Common myeloid progenitor, CD34-positive (primary cell): Measurements from ENCODE around the gene AUP1.

Source experiments
- CTCF ChIA-PET: fragments of 350-600 bp; sonication (Branson Sonifier 250); formaldehyde crosslinking; loops from one replicate; lab custom pipeline; 2021; ENCODE audit warnings: antibody characterized with exemption; lab: Charles Lee
- POLR2A ChIA-PET: fragments of 350-600 bp; sonication (Branson Sonifier 250); formaldehyde crosslinking; loops from one replicate; lab custom pipeline; 2021; ENCODE audit warnings: antibody characterized with exemption; lab: Charles Lee
- DNase-seq, 3 donors: peaks; one replicate each; pipeline versions ENCODE4 v3.0.0 to v3.0.0-alpha.2; 2013
- H3K27ac ChIP-seq, 2 experiments: 1 replicate in 1 of 2; 2 replicates in 1 of 2; pipeline ENCODE4 v1.7.0; 2013; ENCODE audit warnings: inconsistent platforms in 2 of 2, low read length in 2 of 2, mild to moderate bottlenecking in 2 of 2, low read depth in 1 of 2, moderate library complexity in 1 of 2; ENCODE audit not compliant: severe bottlenecking in 2 of 2, insufficient read depth in 1 of 2, poor library complexity in 1 of 2
- H3K27me3 ChIP-seq, 5 experiments: replicated peaks in 2 of 5; 1 replicate in 3 of 5; 2 replicates in 2 of 5; pipeline versions ENCODE4 v1.6.1 to v1.7.0; 2013; ENCODE audit warnings: low read length in 4 of 5, mild to moderate bottlenecking in 2 of 5, moderate library complexity in 2 of 5, inconsistent platforms in 1 of 5; ENCODE audit not compliant: insufficient read depth in 5 of 5, control insufficient read depth in 4 of 5
- H3K36me3 ChIP-seq, 4 experiments: 1 replicate in 2 of 4; 2 replicates in 2 of 4; pipeline versions ENCODE4 v1.6.1 to v1.7.0; 2013; ENCODE audit warnings: low read length in 3 of 4, control low read depth in 1 of 4, mild to moderate bottlenecking in 1 of 4; ENCODE audit not compliant: control insufficient read depth in 4 of 4, insufficient read depth in 4 of 4
- H3K4me1 ChIP-seq, 4 experiments: 1 replicate in 3 of 4; 2 replicates in 1 of 4; pipeline versions ENCODE4 v1.6.1 to v1.7.1; 2013; ENCODE audit warnings: low read length in 3 of 4, mild to moderate bottlenecking in 3 of 4, control low read depth in 1 of 4, inconsistent platforms in 1 of 4, moderate library complexity in 1 of 4; ENCODE audit not compliant: control insufficient read depth in 4 of 4, insufficient read depth in 4 of 4; ENCODE audit errors: control extremely low read depth in 1 of 4
- H3K4me3 ChIP-seq, 7 experiments: 1 replicate in 4 of 7; 2 replicates in 3 of 7; pipeline versions ENCODE4 v1.5.1 to v1.7.0; 2013; ENCODE audit warnings: mild to moderate bottlenecking in 7 of 7, low read length in 6 of 7, moderate library complexity in 6 of 7, inconsistent platforms in 2 of 7, low read depth in 2 of 7, control low read depth in 1 of 7; ENCODE audit not compliant: insufficient read depth in 4 of 7, control insufficient read depth in 1 of 7; ENCODE audit errors: extremely low read depth in 1 of 7
- H3K9me3 ChIP-seq, 5 experiments: 1 replicate in 4 of 5; 2 replicates in 1 of 5; pipeline versions ENCODE4 v1.6.1 to v1.7.1; 2013; ENCODE audit warnings: low read length in 4 of 5, mild to moderate bottlenecking in 2 of 5, inconsistent platforms in 1 of 5, low read depth in 1 of 5, moderate library complexity in 1 of 5; ENCODE audit not compliant: control insufficient read depth in 4 of 5, insufficient read depth in 2 of 5; ENCODE audit errors: control extremely low read depth in 1 of 5
- WGBS: methylation state at CpG from one replicate; pipeline ENCODE4 v1.1.5; 2013; ENCODE audit not compliant: insufficient coverage; 5-methylcytosine and 5-hydroxymethylcytosine counted together

Gene AUP1

DNA sequence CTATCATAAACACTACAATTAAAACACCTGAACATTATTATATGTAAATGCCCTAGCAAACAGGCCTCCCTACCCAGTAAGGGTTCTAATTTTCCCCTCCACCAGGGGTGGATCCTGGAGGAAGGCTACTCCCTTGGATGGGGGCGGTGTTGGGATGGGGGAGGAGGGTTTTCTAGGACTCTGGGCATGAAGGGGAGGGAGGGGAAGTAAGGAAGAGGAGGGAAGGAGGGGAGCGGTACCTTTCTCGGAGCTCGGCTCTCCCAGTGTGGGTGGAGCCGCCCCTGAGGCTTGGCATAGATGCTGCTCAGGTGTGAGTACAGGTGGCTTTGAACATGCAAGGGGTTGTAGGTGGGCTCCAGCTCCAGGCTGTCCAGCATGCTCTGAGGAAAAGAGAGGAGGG, 30.4 kb upstream of the AUP1 start:
- H3K4me1 ChIP-seq = peaks cover 0 to 69% (median 29%) of the 10 kb centered on the region in 4 experiments
- no peak overlapping the region for H3K4me3 ChIP-seq
- ChIA-PET POLR2A (no interaction called here), CTCF (interaction anchor here (0.7 to 6.1 kb wide), 5 partner anchors 8 to 28 kb away, joined by 3 to 35 read pairs (median 23); no protein-coding TSS in a partner anchor)
- no peaks in the 10 kb centered on the region for H3K27me3 ChIP-seq
- peaks cover 0 to 28% (median 11%) of the 10 kb centered on the region in 4 experiments for H3K36me3 ChIP-seq
- no peak overlapping the region for H3K27ac ChIP-seq
- no peaks in the 10 kb centered on the region for H3K9me3 ChIP-seq
- DNase-seq = no peak
- 93% methylated on average over 3 of the region's 5 CpGs for WGBS

DNA sequence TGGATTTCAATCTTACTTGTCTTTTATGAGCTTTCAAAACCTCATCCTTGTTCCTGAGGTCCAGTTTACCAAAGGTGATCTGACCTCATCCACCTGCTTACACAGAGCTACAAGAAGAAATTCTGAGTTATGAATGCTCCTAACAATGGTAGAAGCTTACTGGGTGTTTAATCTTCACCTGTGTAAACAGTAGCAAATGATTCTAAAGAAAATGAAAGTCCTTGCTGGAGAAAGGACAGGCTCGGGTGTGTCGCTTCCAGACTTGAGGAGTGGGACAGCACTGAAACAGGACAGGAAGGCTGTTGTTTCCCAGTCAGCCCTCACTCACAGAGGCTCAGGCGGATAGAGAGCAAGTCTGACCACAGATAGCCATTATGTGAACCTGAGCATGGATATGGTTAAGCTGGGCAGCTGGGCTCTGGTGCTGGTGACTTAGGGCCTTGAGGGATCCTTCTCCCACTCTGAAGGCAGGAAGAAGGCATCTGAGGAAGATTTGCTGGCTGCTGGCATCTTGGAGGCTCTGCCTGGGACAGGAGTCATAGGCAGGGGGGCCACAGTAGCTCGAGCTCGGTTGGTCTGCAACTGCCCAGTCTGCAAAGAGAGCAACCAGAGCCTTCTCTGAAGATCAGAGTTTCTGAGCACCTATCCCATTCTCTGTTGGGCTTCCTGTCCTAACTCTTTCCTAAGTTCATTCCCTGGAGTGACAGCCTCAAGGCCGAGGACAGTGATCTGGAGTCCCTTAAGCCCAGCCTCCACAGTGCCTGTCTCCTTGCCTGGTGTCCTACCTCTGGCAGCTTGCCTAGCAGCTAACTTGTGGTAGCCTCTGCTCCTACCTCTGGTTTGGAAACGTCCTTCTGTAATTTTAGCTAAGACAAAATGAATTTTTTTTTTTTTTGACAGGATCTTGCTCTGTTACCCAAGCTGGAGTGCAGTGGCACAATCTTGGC, 29.1 kb upstream of the AUP1 start:
- H3K36me3 ChIP-seq = peaks cover 0 to 28% (median 11%) of the 10 kb centered on the region in 4 experiments
- H3K27ac ChIP-seq = no peak overlapping the region
- no peak for DNase-seq
- ChIA-PET CTCF (interaction anchor here (0.5 to 6.1 kb wide), 8 partner anchors 10 to 95 kb away, joined by 3 to 35 read pairs (median 5); no protein-coding TSS in a partner anchor), POLR2A (interaction anchor here (1.3 kb wide), 1 partner anchor 8 kb away, joined by 3 read pairs; no protein-coding TSS in a partner anchor)
- WGBS = 98% methylated on average over 5 of the region's 7 CpGs
- H3K27me3 ChIP-seq = no peaks in the 10 kb centered on the region
- peaks cover 0 to 74% (median 33%) of the 10 kb centered on the region in 4 experiments for H3K4me1 ChIP-seq
- H3K4me3 ChIP-seq = no peak overlapping the region
- H3K9me3 ChIP-seq = no peaks in the 10 kb centered on the region

DNA sequence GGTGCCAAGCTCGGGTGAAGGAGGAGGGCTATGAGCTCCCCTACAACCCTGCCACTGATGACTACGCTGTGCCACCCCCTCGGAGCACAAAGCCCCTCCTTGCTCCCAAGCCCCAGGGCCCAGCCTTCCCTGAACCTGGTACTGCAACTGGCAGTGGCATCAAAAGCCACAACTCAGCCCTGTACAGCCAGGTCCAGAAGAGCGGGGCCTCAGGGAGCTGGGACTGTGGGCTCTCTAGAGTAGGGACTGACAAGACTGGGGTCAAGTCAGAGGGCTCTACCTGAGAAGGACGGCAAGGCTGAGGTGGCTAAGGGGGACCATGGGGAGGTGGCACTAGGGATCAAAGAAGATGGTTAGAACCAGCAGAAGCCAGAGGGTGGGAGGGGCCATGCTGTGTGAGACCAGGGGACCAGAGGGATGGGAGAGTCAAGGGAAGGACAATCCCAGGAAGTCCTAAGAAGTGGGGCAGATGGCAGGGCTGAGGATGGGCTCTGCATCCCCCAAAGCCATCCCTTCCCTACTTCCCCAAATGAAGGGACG, 27.4 kb upstream of the AUP1 start:
- H3K27me3 ChIP-seq = no peaks in the 10 kb centered on the region
- POLR2A ChIA-PET = interaction anchor here (1.3 kb wide), 1 partner anchor 10 kb away, joined by 3 read pairs; no protein-coding TSS in a partner anchor
- H3K4me3 ChIP-seq = no peak overlapping the region
- H3K27ac ChIP-seq = no peak overlapping the region
- H3K4me1 ChIP-seq = peaks cover 0 to 81% (median 38%) of the 10 kb centered on the region in 4 experiments
- CTCF ChIA-PET = interaction anchor here (1.1 to 6.1 kb wide), 5 partner anchors 11 to 31 kb away, joined by 3 to 35 read pairs (median 23); no protein-coding TSS in a partner anchor
- no peak for DNase-seq
- H3K36me3 ChIP-seq = peaks cover 0 to 28% (median 11%) of the 10 kb centered on the region in 4 experiments
- H3K9me3 ChIP-seq = no peaks in the 10 kb centered on the region
- 100% methylated on average over 3 of the region's 6 CpGs for WGBS

DNA sequence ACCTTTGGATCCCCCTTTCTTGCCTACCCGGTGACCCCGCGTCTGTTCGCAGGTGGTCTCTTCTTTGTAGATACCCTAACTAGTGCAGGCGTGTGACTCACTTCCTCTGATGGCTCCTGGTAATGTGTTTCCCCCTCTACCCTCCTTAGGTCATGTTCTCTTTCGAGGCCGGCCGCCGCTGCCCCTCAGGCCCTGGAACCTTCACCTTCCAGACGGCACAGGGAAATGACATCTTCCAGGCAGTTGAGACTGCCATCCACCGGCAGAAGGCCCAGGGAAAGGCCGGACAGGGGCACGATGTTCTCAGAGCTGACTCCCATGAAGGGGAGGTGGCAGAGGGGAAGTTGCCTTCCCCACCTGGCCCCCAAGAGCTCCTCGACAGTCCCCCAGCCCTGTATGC, 26.7 kb upstream of the AUP1 start:
- Histone ChIP-seq H3K4me1 (peaks cover 0 to 77% (median 39%) of the 10 kb centered on the region in 4 experiments), H3K4me3 (peak overlapping the region in 3 of 7 experiments; percentile 93 to 97 (median 96)), H3K27me3 (no peaks in the 10 kb centered on the region), H3K36me3 (peaks cover 0 to 29% (median 11%) of the 10 kb centered on the region in 4 experiments), H3K9me3 (no peaks in the 10 kb centered on the region), H3K27ac (no peak overlapping the region)
- 94% methylated on average over 11 of the region's 14 CpGs for WGBS
- DNase-seq = peak in 1 of 3 donors; percentile 48
- CTCF ChIA-PET = interaction anchor here (4.8 to 6.1 kb wide), 2 partner anchors 20 to 32 kb away, joined by 35 read pairs; no protein-coding TSS in a partner anchor
- POLR2A ChIA-PET = no interaction called here

DNA sequence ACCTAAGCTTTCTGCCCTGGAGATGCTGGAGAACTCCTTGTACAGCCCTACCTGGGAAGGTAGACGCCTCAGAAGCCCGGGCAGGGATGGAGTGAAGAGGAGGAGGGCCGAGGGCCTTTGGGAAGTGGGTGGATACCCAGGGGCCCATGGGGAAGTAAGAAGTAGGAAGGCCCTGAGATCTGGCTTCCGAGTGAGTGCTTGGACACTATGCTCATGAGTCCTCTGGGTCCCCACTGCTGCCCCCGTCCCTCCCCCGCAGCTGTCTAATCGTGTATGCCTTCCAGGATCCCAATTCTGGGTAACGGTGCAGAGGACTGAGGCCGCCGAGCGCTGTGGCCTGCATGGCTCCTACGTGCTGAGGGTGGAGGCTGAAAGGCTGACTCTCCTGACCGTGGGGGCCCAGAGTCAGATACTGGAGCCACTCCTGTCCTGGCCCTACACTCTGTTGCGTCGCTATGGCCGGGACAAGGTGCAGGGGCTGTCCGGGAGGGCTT, 26.2 kb upstream of the AUP1 start:
- ChIA-PET POLR2A (interaction anchor here (2.4 kb wide), 1 partner anchor 17 kb away, joined by 9 read pairs; no protein-coding TSS in a partner anchor), CTCF (interaction anchor here (4.8 to 6.1 kb wide), 2 partner anchors 20 to 32 kb away, joined by 35 read pairs; no protein-coding TSS in a partner anchor)
- Histone ChIP-seq H3K4me3 (peak overlapping the region; percentile 65 to 98 (median 93)), H3K27me3 (no peaks in the 10 kb centered on the region), H3K4me1 (peaks cover 0 to 76% (median 38%) of the 10 kb centered on the region in 4 experiments), H3K27ac (no peak overlapping the region), H3K36me3 (peaks cover 0 to 31% (median 11%) of the 10 kb centered on the region in 4 experiments), H3K9me3 (no peaks in the 10 kb centered on the region)
- 53% methylated on average over 16 of the region's 17 CpGs for WGBS
- DNase-seq = no peak

DNA sequence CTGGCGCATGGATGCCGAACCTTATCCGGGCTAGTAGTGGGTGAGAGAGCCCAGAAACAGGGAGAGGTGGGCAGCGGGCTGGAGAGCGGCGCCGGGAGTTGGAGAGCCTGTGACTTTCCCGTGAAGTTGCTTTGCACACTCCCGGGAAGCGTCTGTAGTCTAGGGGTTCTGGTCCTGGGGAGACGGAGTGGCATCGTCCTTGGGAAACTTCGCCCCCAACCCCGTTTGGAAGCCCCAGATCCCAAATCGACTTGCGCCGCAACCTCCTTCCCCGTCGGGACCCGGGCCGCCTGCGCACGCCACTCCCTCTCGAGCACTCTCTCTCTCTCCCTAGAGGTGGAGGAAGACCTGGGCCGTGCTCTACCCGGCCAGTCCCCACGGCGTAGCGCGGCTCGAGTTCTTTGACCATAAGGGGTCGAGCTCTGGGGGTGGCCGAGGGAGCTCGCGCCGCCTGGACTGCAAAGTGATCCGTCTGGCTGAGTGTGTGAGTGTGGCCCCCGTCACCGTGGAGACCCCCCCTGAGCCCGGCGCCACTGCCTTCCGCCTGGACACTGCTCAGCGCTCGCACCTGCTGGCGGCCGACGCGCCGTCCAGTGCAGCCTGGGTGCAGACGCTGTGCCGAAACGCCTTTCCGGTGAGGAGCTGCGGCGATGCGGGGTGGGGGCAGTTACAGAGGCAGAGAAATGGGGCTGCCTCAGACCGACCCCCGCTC, 25.5 kb upstream of the AUP1 start:
- Histone ChIP-seq H3K27ac (peak overlapping the region in 1 of 2 experiments; percentile 78), H3K9me3 (no peaks in the 10 kb centered on the region), H3K36me3 (peaks cover 0 to 31% (median 11%) of the 10 kb centered on the region in 4 experiments), H3K27me3 (no peaks in the 10 kb centered on the region), H3K4me3 (peak overlapping the region; percentile 65 to 98 (median 93)), H3K4me1 (peaks cover 0 to 76% (median 37%) of the 10 kb centered on the region in 4 experiments)
- CTCF ChIA-PET = interaction anchor here (4.8 to 6.1 kb wide), 2 partner anchors 21 to 33 kb away, joined by 35 read pairs; no protein-coding TSS in a partner anchor
- WGBS = under 1% methylated on average over 36 of the region's 58 CpGs
- DNase-seq = peak in 2 of 3 donors; percentile 51 to 63
- POLR2A ChIA-PET = interaction anchor here (1.0 to 2.4 kb wide), 2 partner anchors 16 to 127 kb away, joined by 3 to 9 read pairs; no protein-coding TSS in a partner anchor
